Endothelial cell of umbilical vein (primary cell): Measurements from ENCODE around the gene PCDH17. TPM values are rescaled to one million over a fixed set of nuclear protein-coding genes. Genes with fewer than 3 reads are reported as not detected.

Experiments
- BruUV-seq: library from RNA; stranded (reverse); fragments of 400-500 nt; replicated peaks from 2 replicates; lab custom pipeline; 2021; lab: Mats Ljungman, UMichigan
- CTCF ChIA-PET: fragments of 300-600, 350-600 bp; sonication (Branson Sonifier 250); formaldehyde crosslinking; loops from one replicate; lab custom pipeline; 2021; ENCODE audit warnings: antibody characterized with exemption, inconsistent platforms; lab: Charles Lee
- POLR2A ChIA-PET: fragments of 300-600, 350-600 bp; sonication (Branson Sonifier 250); formaldehyde crosslinking; loops from one replicate; lab custom pipeline; 2021; ENCODE audit warnings: antibody characterized with exemption, inconsistent platforms; lab: Charles Lee
- DNase-seq: peaks from one replicate; pipeline ENCODE4 v3.0.0-alpha.2; 2011; ENCODE audit warnings: low read depth, low spot score
- FAIRE-seq: peaks from 2 replicates; lab custom pipeline; 2011; peaks lifted over from hg19 to GRCh38; lab: Jason Lieb, UNC
- H2AFZ ChIP-seq: 2 replicates; pipeline ENCODE4 v1.6.0; 2012; ENCODE audit warnings: low read depth, low read length, control low read depth, inconsistent platforms
- H3K27ac ChIP-seq: 2 replicates; pipeline ENCODE4 v1.5.1; 2011; ENCODE audit warnings: low read depth, mild to moderate bottlenecking, control low read depth, low read length, moderate library complexity; ENCODE audit not compliant: insufficient read depth
- H3K27me3 ChIP-seq, 2 experiments: 2 replicates each; pipeline versions ENCODE4 v1.6.0 to v1.6.1; 2011; ENCODE audit warnings: low read length in 2 of 2, mixed read lengths in 1 of 2; ENCODE audit not compliant: control insufficient read depth in 2 of 2, insufficient read depth in 2 of 2
- H3K36me3 ChIP-seq, 2 experiments: 2 replicates in 1 of 2; 3 replicates in 1 of 2; pipeline ENCODE4 v1.5.1; 2011; ENCODE audit warnings: low read length in 2 of 2, mild to moderate bottlenecking in 1 of 2, moderate library complexity in 1 of 2; ENCODE audit not compliant: control insufficient read depth in 2 of 2, insufficient read depth in 2 of 2; ENCODE audit errors: extremely low read depth in 1 of 2
- H3K4me1 ChIP-seq: 3 replicates; pipeline ENCODE4 v1.5.1; 2011; ENCODE audit warnings: mild to moderate bottlenecking, low read length; ENCODE audit not compliant: control insufficient read depth, insufficient read depth; ENCODE audit errors: extremely low read depth
- H3K4me2 ChIP-seq: 2 replicates; pipeline ENCODE4 v1.6.1; 2011; ENCODE audit warnings: low read length, control low read depth, mixed read lengths; ENCODE audit not compliant: insufficient read depth
- H3K4me3 ChIP-seq, 3 experiments: fragments of 200-600 bp in 1 of 3; sonication (generic), shearing (Covaris generic) in 1 of 3; replicated peaks in 1 of 3; 2 replicates each; pipeline ENCODE4 v1.5.1; 2011 to 2016; ENCODE audit warnings: control low read depth in 3 of 3, low read length in 3 of 3, mild to moderate bottlenecking in 2 of 3, inconsistent platforms in 1 of 3, low read depth in 1 of 3, moderate library complexity in 1 of 3; ENCODE audit not compliant: insufficient read depth in 1 of 3
- H3K79me2 ChIP-seq: 2 replicates; pipeline ENCODE4 v1.6.0; 2012; ENCODE audit warnings: low read length, inconsistent platforms; ENCODE audit not compliant: control insufficient read depth, insufficient read depth
- H3K9ac ChIP-seq: replicated peaks from 2 replicates; pipeline ENCODE3; 2011; ENCODE audit warnings: low read length, control low read depth; ENCODE audit not compliant: insufficient read depth; ENCODE audit errors: extremely low read depth
- H3K9me1 ChIP-seq: replicated peaks from 3 replicates; pipeline ENCODE4 v1.6.0; 2011; ENCODE audit warnings: mild to moderate bottlenecking, low read length; ENCODE audit not compliant: control insufficient read depth, insufficient read depth; ENCODE audit errors: extremely low read depth
- H3K9me3 ChIP-seq: replicated peaks from 2 replicates; pipeline ENCODE4 v1.5.1; 2012; ENCODE audit warnings: low read length, inconsistent platforms; ENCODE audit not compliant: control insufficient read depth, insufficient read depth
- H4K20me1 ChIP-seq: replicated peaks from 2 replicates; pipeline ENCODE3; 2011; ENCODE audit warnings: mild to moderate bottlenecking, low read length; ENCODE audit not compliant: control insufficient read depth, insufficient read depth; ENCODE audit errors: extremely low read depth
- CTCF ChIP-seq, 2 donors: IDR thresholded peaks; 1 replicate in 1 of 2; 2 replicates in 1 of 2; pipeline ENCODE4 v1.5.1; 2011; ENCODE audit warnings: low read length in 2 of 2, mild to moderate bottlenecking in 2 of 2, moderate library complexity in 2 of 2, control low read depth in 1 of 2, inconsistent platforms in 1 of 2, low read depth in 1 of 2; ENCODE audit not compliant: insufficient read depth in 1 of 2; ENCODE audit errors: extremely low read depth in 1 of 2
- MAX ChIP-seq: IDR thresholded peaks from 2 replicates; pipeline ENCODE4 v1.6.1; 2011; ENCODE audit not compliant: insufficient read depth, insufficient read length
- MYC ChIP-seq: IDR thresholded peaks from one replicate; pipeline ENCODE4 v1.6.1; 2011; ENCODE audit warnings: mild to moderate bottlenecking, low read depth, low read length
- dilution Hi-C: fragments of 300-500 bp; cut with MboI; formaldehyde crosslinking; loops from one replicate; pipeline ENCODE4 v1.15.0; 2019; ENCODE audit warnings: low sequenced_read_pairs; ENCODE audit not compliant: extremely low pct_ligation_motif_present
- intact Hi-C: fragments of 100-400 bp; cut with micrococcal nuclease; formaldehyde crosslinking; loops from one replicate; pipeline ENCODE4 v1.10.0; 2022
- polyA plus RNA-seq, 4 experiments: library from polyadenylated mRNA; depleted of rRNA in 3 of 4; stranded (reverse) in 3 of 4; unstranded in 1 of 4; fragments of >200 nt; gene quantifications; 2 replicates each; pipeline versions ENCODE4 v1.2.1 to v1.2.3, GENCODE V29; 2011 to 2012; ENCODE audit warnings: missing spikeins in 1 of 4
- total RNA-seq: library from RNA; stranded (reverse); gene quantifications from 2 replicates; pipeline ENCODE4 v1.2.3, GENCODE V29; 2021

Gene PCDH17
- total and polyA plus RNA-seq, 2 donors (not counting 3 experiments of a cell fraction or from before 2014, with no cell fraction given) = 2.1 to 4.2 TPM

DNA sequence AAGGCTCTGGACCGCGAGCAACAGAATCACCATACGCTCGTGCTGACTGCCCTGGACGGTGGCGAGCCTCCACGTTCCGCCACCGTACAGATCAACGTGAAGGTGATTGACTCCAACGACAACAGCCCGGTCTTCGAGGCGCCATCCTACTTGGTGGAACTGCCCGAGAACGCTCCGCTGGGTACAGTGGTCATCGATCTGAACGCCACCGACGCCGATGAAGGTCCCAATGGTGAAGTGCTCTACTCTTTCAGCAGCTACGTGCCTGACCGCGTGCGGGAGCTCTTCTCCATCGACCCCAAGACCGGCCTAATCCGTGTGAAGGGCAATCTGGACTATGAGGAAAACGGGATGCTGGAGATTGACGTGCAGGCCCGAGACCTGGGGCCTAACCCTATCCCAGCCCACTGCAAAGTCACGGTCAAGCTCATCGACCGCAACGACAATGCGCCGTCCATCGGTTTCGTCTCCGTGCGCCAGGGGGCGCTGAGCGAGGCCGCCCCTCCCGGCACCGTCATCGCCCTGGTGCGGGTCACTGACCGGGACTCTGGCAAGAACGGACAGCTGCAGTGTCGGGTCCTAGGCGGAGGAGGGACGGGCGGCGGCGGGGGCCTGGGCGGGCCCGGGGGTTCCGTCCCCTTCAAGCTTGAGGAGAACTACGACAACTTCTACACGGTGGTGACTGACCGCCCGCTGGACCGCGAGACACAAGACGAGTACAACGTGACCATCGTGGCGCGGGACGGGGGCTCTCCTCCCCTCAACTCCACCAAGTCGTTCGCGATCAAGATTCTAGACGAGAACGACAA lies 1.8 kb downstream of the PCDH17 start:
- H3K79me2 ChIP-seq = no peaks in the 10 kb centered on the region
- no peak overlapping the region for H3K27ac ChIP-seq
- H3K9ac ChIP-seq = no peak overlapping the region
- no peaks in the 10 kb centered on the region for H4K20me1 ChIP-seq
- no peaks in the 10 kb centered on the region for H3K36me3 ChIP-seq
- DNase-seq (peak; percentile 51), FAIRE-seq (peak; percentile 37)
- H3K4me1 ChIP-seq = peaks cover 31% of the 10 kb centered on the region
- ChIA-PET CTCF (interaction anchor here (0.6 to 4.8 kb wide), 42 partner anchors 9 to 1900 kb away, joined by 3 to 57 read pairs (median 3); no protein-coding TSS in a partner anchor), POLR2A (interaction anchor here (0.6 kb wide), 1 partner anchor 1161 kb away, joined by 4 read pairs; no protein-coding TSS in a partner anchor)
- peaks cover 5 to 11% of the 10 kb centered on the region in 2 experiments for H3K27me3 ChIP-seq
- no peaks in the 10 kb centered on the region for H3K9me1 ChIP-seq
- BruUV-seq = no TSS peak
- peak overlapping the region; percentile 7 to 43 (median 39) for H3K4me3 ChIP-seq
- TF ChIP-seq MYC (no peak), MAX (no peak), CTCF (IDR thresholded peaks at IDR 0.05; ENCODE audit: extremely low read depth in 1 of 2, insufficient read depth in 1 of 2, low read depth in 1 of 2, low read length in 2 of 2) (peak; percentile 82 to 89)
- H3K4me2 ChIP-seq = peak overlapping the region; percentile 97
- intact Hi-C loops (loop anchor here (5.0 to 10.0 kb wide), 4 partner anchors 671 to 1899 kb away; no protein-coding TSS in a partner anchor), dilution Hi-C loops (no loop called here)
- H3K9me3 ChIP-seq = no peaks in the 10 kb centered on the region
- peak overlapping the region; percentile 80 for H2AFZ ChIP-seq
